HepG2 (cell line): ENCODE measurements around the gene SYPL1. TPM values are rescaled to one million over a fixed set of nuclear protein-coding genes. Genes with fewer than 3 reads are reported as not detected.

Experiments used
- AHR ChIP-seq: IDR thresholded peaks from 2 replicates; pipeline ENCODE4 v1.6.1; 2018; ENCODE audit warnings: missing genetic modification reagents, missing compliant biosample characterization
- ATF2 ChIP-seq: sonication (generic); formaldehyde crosslinking; IDR thresholded peaks from 2 replicates; pipeline ENCODE4 v1.4.0; 2020; ENCODE audit warnings: missing genetic modification reagents
- DMAP1 ChIP-seq: IDR thresholded peaks from 2 replicates; pipeline ENCODE4 v1.6.1; 2016
- FOXA3 ChIP-seq: IDR thresholded peaks from 2 replicates; pipeline ENCODE4 v1.6.1; 2016; ENCODE audit warnings: missing genetic modification reagents, missing compliant biosample characterization
- HBP1 ChIP-seq: IDR thresholded peaks from 2 replicates; pipeline ENCODE4 v1.6.1; 2016; ENCODE audit warnings: low read depth, control low read depth
- JUND ChIP-seq: sonication (generic); formaldehyde crosslinking; IDR thresholded peaks from 2 replicates; pipeline ENCODE4 v1.8.0; 2022; ENCODE audit warnings: mild to moderate bottlenecking, missing genetic modification reagents
- KDM4B ChIP-seq: sonication (generic); formaldehyde crosslinking; IDR thresholded peaks from 2 replicates; pipeline ENCODE4 v1.4.0; 2020; ENCODE audit warnings: missing genetic modification reagents
- POLR2G ChIP-seq: fragments of 200-400 bp; formaldehyde crosslinking; IDR thresholded peaks from 2 replicates; pipeline ENCODE4 v1.6.1; 2018; ENCODE audit warnings: mild to moderate bottlenecking, low read depth, low read length, moderate library complexity
- REPIN1 ChIP-seq: sonication (generic); formaldehyde crosslinking; IDR thresholded peaks from 2 replicates; pipeline ENCODE4 v1.8.0; 2022; ENCODE audit warnings: missing genetic modification reagents, low read depth, mild to moderate bottlenecking, borderline replicate concordance
- TAF1 ChIP-seq: sonication (generic); formaldehyde crosslinking; IDR thresholded peaks from 2 replicates; pipeline ENCODE4 v1.4.0; 2020; ENCODE audit warnings: missing genetic modification reagents
- UBTF ChIP-seq: sonication (generic); formaldehyde crosslinking; IDR thresholded peaks from 2 replicates; pipeline ENCODE4 v1.4.0; 2020; ENCODE audit warnings: mild to moderate bottlenecking, missing genetic modification reagents
- YY1 ChIP-seq: IDR thresholded peaks from 2 replicates; pipeline ENCODE4 v1.6.1; 2011; ENCODE audit warnings: low read length, low read depth, moderate library complexity, mild to moderate bottlenecking; ENCODE audit not compliant: insufficient read depth, insufficient replicate concordance
- ZGPAT ChIP-seq: IDR thresholded peaks from 2 replicates; pipeline ENCODE4 v1.6.1; 2016; ENCODE audit warnings: mild to moderate bottlenecking
- ZMYM2 ChIP-seq: sonication (generic); formaldehyde crosslinking; IDR thresholded peaks from 2 replicates; pipeline ENCODE4 v1.8.0; 2022; ENCODE audit warnings: mild to moderate bottlenecking, missing genetic modification reagents
- ZNF263 ChIP-seq: sonication (generic); formaldehyde crosslinking; IDR thresholded peaks from 2 replicates; pipeline ENCODE4 v1.4.0; 2020; ENCODE audit warnings: missing genetic modification reagents
- ZNF33A ChIP-seq: sonication (generic); formaldehyde crosslinking; IDR thresholded peaks from 2 replicates; pipeline ENCODE4 v1.5.1; 2020; ENCODE audit warnings: missing genetic modification reagents, mild to moderate bottlenecking, moderate library complexity, borderline replicate concordance
- ZNF7 ChIP-seq: IDR thresholded peaks from 2 replicates; pipeline ENCODE4 v1.6.1; 2016; ENCODE audit warnings: missing biosample characterization, missing genetic modification reagents
- ZNF792 ChIP-seq: IDR thresholded peaks from 2 replicates; pipeline ENCODE4 v1.6.1; 2016
- ZSCAN29 ChIP-seq: sonication (generic); formaldehyde crosslinking; conservative IDR thresholded peaks from 2 replicates; pipeline ENCODE4 v1.4.0; 2020; ENCODE audit warnings: mild to moderate bottlenecking, missing genetic modification reagents
- ZXDC ChIP-seq: sonication (generic); formaldehyde crosslinking; IDR thresholded peaks from 2 replicates; pipeline ENCODE4 v1.5.0; 2020; ENCODE audit warnings: mild to moderate bottlenecking, missing genetic modification reagents
- polyA plus RNA-seq, 8 experiments: library from polyadenylated mRNA; depleted of rRNA in 3 of 8; stranded (reverse) in 7 of 8; unstranded in 1 of 8; fragments of >200 nt; fragmentation: Illumina TruSeq in 4 of 8; extraction: Trizol in 4 of 8; gene quantifications; 2 replicates each; pipeline versions ENCODE4 v1.2.1 to v1.2.3, GENCODE V29; 2011 to 2016; ENCODE audit warnings: low read depth in 4 of 8, missing spikeins in 1 of 8, mixed read lengths in 1 of 8; ENCODE audit not compliant: insufficient read depth in 1 of 8
- total RNA-seq, 5 experiments: library from RNA; depleted of rRNA; stranded (reverse); fragments of >200 nt; fragmentation: Illumina TruSeq; extraction: Trizol; gene quantifications; 2 replicates each; pipeline ENCODE4 v1.2.3, GENCODE V29; 2016; ENCODE audit warnings: low read depth in 1 of 5

Gene SYPL1
- total and polyA plus RNA-seq, 2 of the 13 experiments (the other 11 are each of a cell fraction or from before 2014, with no cell fraction given), result 27.5 to 40.2 TPM

- TF ChIP-seq ZNF7 (CRISPR knock-in tag) (no peak), REPIN1 (CRISPR knock-in tag) (no peak; the same call in 1 of the 2 replicates), ZNF33A (no peak), ZNF792 (CRISPR knock-in tag) (peak; percentile 51; the same call in 1 of the 2 replicates), ZSCAN29 (CRISPR knock-in tag) (peak; percentile 76), YY1 (peak; percentile 88), AHR (peak; percentile 13; the same call in 1 of the 2 replicates), KDM4B (CRISPR knock-in tag) (0 out of 2 replicates have a peak, but pooled peaks have one; percentile 15), FOXA3 (CRISPR knock-in tag) (0 out of 2 replicates have a peak, but pooled peaks have one; percentile 4), HBP1 (CRISPR knock-in tag) (0 out of 2 replicates have a peak, but pooled peaks have one; percentile 26), ZMYM2 (CRISPR knock-in tag) (no peak), TAF1 (peak; percentile 83), UBTF (peak; percentile 89; the same call in 1 of the 2 replicates), POLR2G (peak; percentile 84), JUND (no peak), ZGPAT (CRISPR knock-in tag) (peak; percentile 78), DMAP1 (peak; percentile 73), ZXDC (0 out of 2 replicates have a peak, but pooled peaks have one; percentile 33), ATF2 (CRISPR knock-in tag) (peak; percentile 23; the same call in 1 of the 2 replicates), ZNF263 (CRISPR knock-in tag) (no peak)
These were observed at the start of gene SYPL1 (continued) for GRCh38 chr7:106112118-106112971.
